Stimulated activated CD8-positive, alpha-beta memory T cell treated with anti-CD3 and anti-CD28 coated beads, Interleukin-2, amount 100 ng/mL, for 48 hours (primary cell): ENCODE data around the gene CCDC134.

Experiments
- DNase-seq, 2 donors: peaks; one replicate each; pipeline ENCODE4 v3.0.0-alpha.2; 2020; ENCODE audit warnings: low read depth in 2 of 2

Gene CCDC134

DNA sequence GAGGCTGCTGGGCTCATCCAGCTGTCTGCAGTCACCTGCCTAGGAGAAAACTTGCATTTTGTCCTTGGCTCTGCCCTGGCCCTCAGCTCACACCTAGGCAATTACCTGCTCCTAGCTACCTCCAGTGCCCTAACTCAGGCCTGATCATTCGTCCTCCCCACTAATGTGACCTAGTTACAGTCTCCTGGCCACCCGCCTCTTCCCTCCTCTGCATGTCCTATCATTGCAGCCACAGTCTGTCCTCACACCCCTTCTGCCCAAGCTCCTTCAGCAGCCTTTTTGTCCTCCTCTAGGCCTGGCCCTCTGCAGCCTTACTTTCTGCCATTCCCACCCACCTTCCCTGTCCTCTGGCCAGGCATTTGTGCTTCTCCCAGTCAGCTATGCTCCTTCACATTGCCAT is 17.7 kb upstream of the CCDC134 start:
- no peak for DNase-seq

DNA sequence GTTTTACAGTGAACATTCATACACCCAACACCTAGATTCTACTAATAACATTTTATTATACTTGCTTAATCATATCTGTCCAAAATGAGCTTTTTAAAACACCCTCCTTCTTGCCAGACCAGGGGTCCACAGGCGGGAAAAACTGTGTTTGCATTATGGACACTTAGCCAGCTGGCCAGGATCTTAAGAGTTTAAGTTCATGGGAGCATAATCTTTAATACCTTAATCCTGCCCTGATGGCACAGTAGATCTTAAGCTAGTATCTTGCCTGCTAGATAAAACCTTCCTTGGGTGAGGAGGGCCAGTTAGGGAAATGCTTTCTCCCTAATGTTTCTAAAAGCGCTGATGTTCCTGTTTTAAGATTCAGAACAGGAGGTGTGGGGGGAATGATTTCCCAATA is 13.1 kb upstream of the CCDC134 start:
- DNase-seq = no peak

DNA sequence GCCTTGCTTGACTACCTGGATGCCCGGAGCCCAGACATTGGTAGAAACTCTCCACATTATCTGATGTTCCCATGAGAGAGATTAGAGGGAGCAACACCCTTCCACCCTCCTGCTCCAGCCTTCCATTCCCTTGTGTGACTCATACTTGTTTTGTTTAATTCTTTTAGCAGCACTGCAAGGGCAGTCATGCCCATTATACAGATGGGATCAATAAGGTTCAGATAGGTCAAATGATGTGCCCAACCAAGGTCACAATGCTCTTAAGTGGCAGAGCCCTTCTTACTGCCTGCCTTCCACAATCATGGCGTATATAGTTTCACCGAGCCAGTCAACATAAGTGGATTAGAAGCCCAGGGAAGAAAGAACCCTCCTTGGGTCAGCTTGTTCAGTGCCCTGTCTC is 6.6 kb upstream of the CCDC134 start:
- no peak for DNase-seq

- DNase-seq = no peak
These were observed 1.7 kb upstream of the CCDC134 start for GRCh38 chr22:41798736-41799135.

- no peak for DNase-seq
These were observed 762 bp upstream of the CCDC134 start for GRCh38 chr22:41799486-41800347.

GRCh38 chr22:41801147-41801819 is 804 bp downstream of the CCDC134 start:
- DNase-seq = no peak

DNA sequence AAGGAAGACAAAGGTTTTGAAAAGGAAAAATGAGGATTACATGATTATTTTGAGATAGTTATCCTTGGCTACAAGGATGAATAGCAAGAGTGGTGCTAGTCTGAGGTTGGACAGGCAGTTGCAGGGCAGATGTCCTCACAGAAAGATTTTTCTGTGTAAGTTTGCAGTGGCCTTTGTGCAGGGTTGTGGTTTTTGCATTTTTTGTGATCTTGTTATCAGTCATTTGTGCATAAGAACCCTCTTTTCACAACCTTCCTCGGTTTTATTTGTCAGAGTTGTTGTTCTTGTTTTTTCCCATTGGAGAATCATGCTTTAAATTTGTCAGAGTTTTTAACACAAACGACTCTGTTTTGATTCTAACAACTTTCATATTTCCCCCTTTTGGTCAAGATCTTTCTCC is 1.4 kb downstream of the CCDC134 start:
- DNase-seq = no peak

DNA sequence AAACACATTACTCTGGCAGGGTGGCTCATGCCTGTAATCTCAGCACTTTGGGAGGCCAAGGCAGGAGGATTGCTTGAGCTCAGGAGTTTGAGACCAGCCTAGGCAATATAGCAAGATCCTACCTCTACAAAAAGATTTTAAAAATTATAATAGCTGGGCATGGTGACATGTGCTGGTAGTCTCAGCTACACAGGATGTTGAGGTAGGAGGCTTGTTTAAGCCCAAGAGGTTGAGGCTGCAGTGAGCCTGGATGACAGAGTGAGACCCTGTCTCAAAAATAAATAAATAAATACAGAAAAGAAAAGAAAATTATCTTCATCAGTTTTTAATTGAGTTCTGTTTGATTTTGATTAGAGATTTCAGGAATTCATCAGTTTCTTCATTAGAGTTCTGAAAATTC is 5.2 kb downstream of the CCDC134 start:
- no peak for DNase-seq

DNA sequence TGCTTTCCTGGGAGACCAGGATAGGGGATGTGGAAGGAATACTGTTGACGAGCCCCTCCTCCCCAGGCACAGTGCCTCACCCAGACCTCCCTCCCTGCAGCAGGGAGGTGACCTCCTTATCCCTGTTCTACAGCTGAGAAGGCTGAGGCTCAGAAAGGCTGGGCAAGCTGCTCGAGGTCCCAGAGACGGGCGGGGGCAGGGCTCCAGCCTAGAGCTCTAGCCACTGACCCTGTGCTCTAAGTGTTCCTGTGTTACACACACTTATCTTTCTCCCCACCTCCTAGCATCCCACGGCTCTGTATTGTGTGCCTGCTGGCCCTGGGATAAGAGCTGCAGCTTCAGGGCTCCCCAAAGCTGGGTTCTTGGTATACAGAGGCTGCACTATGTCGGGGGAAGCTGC is 7.9 kb downstream of the CCDC134 start:
- no peak for DNase-seq

DNA sequence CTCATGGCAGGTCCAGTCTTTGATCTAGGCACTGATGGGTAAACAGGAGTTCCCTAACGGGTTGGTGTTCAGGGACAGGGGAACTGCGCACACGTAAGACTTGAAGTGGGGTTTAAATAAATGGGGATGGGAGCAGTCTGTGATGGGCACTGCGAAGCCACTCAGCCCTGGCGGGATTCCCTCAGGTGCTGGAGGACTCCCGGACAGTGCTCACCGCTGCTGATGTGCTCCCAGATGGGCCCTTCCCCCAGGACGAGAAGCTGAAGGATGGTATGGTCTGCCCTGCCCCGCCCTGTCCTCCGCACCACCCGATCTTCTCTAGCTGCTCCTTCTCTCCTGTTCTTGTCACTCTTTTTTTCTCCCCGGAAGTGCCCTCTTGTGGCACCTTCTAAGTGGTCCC is 9.5 kb downstream of the CCDC134 start:
- DNase-seq = no peak

DNA sequence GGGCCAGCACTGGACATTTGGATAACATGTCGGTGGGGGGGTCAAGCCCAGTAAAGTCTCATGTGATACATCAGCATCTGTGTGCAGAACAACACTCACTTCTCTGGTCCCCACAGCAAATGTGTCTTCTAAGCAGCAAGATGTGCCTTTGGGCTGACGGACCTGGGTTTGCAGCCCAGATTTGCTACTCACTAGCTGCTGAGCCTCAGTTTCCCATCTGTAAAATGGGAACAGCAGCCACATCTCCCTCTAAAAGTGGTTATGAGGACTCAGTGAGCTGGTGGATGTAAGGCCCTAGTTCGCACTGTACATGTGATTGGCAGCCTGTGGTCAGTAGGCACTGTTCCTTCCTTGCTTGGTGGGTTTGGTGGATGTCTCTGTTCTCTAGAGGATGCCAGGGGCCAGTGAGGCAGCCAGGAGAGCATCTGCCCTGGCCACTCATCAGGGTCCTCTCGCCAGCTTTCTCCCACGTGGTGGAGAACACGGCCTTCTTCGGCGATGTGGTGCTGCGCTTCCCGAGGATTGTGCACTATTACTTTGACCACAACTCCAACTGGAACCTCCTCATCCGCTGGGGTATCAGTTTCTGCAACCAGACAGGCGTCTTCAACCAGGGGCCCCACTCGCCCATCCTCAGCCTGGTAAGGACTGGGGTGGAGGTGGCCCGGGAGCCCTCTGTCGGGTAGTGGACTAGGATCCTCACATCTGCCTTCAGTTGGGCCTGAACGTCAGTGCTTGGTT is 12.5 kb downstream of the CCDC134 start:
- no peak for DNase-seq

DNA sequence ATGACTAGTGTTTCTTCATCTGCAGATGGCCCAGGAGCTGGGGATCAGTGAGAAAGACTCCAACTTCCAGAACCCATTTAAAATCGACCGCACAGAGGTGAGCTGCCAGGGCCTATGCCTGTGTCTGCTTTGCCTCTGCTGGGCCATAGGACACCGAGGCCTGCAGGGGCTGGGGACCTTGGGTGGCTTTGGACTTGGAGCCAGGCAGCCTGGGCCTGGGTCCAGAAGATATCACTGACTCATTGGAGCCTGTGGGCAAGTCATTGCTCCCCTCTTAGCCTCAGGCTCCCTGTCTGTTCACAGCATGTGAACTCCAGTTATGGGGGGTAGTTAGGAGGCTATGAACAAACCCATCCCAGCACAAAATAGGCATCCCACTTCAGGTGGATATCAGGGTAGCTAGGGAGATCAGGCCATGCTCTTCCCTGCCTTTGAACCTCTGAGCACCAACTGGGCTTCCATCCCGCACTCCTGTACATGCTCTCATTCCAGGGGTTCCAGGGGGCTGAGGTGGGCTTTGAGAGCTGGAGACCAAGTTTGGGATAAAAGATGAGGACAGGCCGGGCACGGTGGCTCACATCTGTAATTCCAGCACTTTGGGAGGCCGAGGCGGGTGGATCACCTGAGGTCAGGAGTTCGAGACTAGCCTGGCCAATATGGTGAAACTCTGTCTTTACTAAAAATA is 13.4 kb downstream of the CCDC134 start:
- DNase-seq = no peak

- no peak for DNase-seq
These were observed 15.2 kb downstream of the CCDC134 start for GRCh38 chr22:41815716-41816115.

GRCh38 chr22:41816241-41816640 is 15.8 kb downstream of the CCDC134 start:
- no peak for DNase-seq

- no peak for DNase-seq
These were observed 16.4 kb downstream of the CCDC134 start for GRCh38 chr22:41816871-41817270.

DNA sequence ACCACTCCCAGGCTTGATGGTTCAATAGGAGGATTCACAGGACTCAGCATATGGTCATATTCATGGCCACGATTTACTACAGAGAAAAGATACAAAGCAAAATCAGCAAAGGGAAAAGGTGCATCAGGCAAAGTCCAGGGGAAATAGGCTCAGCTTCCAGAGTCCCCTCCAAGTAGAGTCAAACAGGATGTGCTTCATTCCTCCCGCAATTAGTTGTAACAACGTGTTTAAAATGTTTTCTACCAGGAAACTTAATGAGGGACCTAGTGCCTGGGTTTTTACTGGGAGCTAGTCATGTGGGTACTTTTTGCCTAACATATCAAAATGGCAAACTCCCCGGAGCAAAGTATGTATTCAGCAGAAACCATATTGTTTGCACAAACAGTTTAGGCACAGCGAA is 17.5 kb downstream of the CCDC134 start:
- DNase-seq = no peak

DNA sequence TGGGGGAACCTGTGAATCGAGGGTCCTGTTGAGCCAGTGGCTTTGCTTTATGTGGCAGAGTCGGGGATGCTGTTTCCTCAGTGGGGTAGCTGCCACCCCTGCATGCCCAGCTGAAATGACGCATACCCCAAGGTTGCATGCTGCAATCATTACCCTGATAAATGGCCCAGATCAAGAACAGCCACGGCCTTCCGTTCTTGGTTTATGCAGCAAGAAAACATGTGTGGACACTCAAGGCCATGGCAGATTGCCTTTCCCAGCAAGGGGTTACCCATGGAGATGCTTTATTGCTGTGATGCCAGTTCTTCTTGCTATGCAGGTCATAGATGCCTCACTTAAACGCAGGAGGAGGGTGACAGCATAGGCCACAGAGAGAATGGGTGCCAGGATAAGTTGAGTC is 18.1 kb downstream of the CCDC134 start:
- no peak for DNase-seq

- no peak for DNase-seq
These were observed 18.8 kb downstream of the CCDC134 start for GRCh38 chr22:41819257-41819656.

GRCh38 chr22:41820447-41820846 is 20.0 kb downstream of the CCDC134 start:
- no peak for DNase-seq

- DNase-seq = no peak
These were observed 21.2 kb downstream of the CCDC134 start for GRCh38 chr22:41821471-41822316.
